T-helper 1 cell (primary cell): ENCODE data around the gene MAP4K4.

ENCODE experiments used
- DNase-seq, 5 donors: peaks; one replicate each; pipeline ENCODE4 v3.0.0-alpha.2; 2012 to 2020

MAP4K4 gene

DNA sequence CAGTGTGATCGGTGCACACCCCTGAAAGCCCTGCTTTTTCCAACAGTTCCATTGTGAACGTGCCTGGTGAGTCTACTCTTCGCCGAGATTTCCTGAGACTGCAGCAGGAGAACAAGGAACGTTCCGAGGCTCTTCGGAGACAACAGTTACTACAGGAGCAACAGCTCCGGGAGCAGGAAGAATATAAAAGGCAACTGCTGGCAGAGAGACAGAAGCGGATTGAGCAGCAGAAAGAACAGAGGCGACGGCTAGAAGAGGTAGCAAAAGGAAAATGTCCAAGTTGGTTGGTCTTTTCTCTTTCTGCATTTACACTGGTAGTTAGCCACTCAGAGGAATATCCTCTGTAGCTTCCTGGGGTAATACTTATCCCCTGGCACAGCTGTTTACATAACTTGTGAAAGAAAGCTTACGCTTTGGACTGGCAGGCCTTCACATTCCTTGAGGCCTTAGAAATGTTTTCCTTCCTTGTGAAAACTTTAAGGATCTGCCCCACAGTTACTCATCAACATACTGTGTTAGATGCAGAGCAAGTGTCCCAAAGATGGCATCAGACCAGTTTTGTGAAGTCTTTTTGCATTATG lies 146.6 kb downstream of the MAP4K4 start:
- DNase-seq: no peak

GRCh38 chr2:101846973-101847372 lies 149.5 kb downstream of the MAP4K4 start:
- no peak for DNase-seq

GRCh38 chr2:101847661-101848339 lies 150.3 kb downstream of the MAP4K4 start:
- DNase-seq: no peak

- DNase-seq: no peak
These were observed 151.4 kb downstream of the MAP4K4 start for GRCh38 chr2:101848769-101849410.

DNA sequence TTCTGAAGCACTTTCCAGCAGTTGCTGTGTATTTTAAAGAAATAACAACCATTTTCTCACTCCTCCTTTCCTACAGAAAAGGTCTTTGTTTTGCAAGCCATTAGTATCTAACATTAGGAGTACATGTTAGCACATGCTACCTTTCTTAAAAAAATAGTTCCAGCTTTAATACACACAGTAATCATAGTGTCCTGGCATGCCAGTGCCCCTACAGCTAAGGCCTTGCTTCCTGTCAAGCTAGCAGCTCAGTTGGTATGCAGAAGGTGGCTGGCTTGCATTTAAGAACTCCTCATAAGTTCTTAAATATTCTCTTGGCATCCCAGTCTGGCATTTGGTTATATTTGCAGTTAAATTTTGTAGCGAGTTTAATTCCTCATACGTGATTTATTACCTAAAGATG lies 152.9 kb downstream of the MAP4K4 start:
- no peak for DNase-seq

DNA sequence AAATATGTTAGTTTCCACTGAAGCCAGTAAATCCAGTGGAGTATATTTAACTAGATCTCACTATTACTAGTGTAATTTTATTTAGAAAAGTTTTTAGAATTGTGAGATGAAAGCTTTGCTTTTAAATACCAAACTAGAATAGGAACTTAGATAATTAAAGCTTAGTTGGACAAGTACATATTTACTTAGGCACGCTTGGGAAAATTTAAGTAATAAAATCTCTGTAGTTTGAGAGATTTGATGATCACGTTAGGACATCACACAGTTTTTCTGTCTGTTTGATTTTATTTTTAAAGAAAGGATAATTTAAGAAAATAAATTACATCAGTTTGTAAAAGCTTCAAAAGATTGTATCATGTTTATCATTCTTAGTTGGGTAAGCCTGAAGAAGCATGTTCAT lies 153.5 kb downstream of the MAP4K4 start:
- DNase-seq: no peak

GRCh38 chr2:101852824-101853223 lies 155.3 kb downstream of the MAP4K4 start:
- no peak for DNase-seq

GRCh38 chr2:101854877-101855276 lies 157.4 kb downstream of the MAP4K4 start:
- DNase-seq: no peak

- DNase-seq: no peak
These were observed 158.3 kb downstream of the MAP4K4 start for GRCh38 chr2:101855776-101856175.

DNA sequence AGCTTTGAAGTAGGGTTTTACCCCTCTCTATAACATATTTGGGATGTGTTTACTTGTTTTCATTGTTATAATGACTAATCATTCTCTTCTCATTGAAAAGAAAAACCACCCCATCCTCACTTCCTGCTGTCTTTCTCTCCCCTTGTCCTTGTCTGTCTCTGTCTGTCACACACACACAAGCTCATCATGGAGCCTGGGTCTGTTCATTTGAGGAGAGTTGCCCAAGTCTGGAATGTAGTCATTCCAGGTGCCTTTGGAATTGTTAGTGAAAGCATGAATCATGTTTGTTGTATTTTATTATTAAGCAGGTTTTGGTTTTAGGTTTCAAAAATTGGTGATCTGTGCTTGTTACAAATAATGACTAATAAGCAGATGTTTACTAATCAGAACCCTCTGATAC lies 160.7 kb downstream of the MAP4K4 start:
- DNase-seq: no peak

DNA sequence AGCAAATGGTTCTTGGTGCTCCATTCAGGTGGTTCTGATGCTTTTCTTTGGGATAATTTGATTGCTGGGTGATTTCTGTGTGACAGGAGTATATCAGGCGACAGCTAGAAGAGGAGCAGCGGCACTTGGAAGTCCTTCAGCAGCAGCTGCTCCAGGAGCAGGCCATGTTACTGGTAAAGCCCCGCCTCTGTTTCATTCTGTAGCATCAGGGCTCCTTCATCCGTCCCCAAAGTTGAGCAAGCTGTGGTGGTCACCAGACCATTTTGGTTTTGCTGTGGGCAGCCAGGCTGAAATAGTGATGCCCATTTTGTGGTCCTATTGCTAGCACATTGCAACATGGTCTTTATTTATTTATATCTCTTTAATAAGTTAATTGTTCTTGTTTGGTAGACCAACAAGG lies 161.4 kb downstream of the MAP4K4 start:
- DNase-seq: no peak

GRCh38 chr2:101859604-101860003 lies 162.1 kb downstream of the MAP4K4 start:
- no peak for DNase-seq

- no peak for DNase-seq
These were observed 162.7 kb downstream of the MAP4K4 start for GRCh38 chr2:101860157-101860556.

GRCh38 chr2:101860782-101861181 lies 163.3 kb downstream of the MAP4K4 start:
- no peak for DNase-seq

DNA sequence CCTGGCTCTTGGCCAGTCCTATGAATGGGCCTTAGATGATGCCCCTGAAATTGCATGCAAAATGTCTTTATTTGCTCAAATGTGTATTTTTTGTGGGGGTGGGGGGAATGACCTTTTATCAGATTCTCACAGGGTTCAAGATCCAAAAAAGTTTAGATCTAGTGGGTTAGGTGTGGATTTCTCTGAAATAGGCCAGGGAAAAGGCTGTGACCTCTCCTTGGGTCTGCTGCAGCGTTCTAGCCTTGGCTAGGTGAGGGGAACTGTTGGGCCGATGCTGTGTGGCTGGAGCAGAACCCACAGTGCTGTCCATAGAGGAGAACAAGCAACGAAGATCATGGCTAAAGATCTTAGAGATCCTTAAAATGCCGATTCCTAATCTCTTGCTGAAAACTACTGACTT lies 163.9 kb downstream of the MAP4K4 start:
- no peak for DNase-seq

DNA sequence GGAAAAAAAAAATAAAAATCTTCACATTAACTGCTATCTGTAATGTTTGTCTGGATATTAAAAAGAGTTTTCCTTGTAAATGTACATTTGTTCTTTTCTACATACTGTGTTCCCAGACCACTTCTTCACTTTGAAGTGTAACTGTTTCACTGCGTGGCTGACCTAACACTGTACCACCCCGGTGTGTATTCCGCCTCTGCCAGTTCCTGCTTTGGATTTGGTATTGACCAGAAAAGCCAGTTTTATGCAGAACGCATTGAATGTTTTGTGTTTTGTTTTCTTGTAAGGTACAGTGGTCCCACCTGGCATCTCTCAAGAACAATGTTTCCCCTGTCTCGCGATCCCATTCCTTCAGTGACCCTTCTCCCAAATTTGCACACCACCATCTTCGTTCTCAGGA lies 166.0 kb downstream of the MAP4K4 start:
- DNase-seq: no peak

- DNase-seq: no peak
These were observed 166.9 kb downstream of the MAP4K4 start for GRCh38 chr2:101864426-101864825.

- no peak for DNase-seq
These were observed 171.0 kb downstream of the MAP4K4 start for GRCh38 chr2:101868525-101868924.

- no peak for DNase-seq
These were observed 172.0 kb downstream of the MAP4K4 start for GRCh38 chr2:101869527-101869926.

DNA sequence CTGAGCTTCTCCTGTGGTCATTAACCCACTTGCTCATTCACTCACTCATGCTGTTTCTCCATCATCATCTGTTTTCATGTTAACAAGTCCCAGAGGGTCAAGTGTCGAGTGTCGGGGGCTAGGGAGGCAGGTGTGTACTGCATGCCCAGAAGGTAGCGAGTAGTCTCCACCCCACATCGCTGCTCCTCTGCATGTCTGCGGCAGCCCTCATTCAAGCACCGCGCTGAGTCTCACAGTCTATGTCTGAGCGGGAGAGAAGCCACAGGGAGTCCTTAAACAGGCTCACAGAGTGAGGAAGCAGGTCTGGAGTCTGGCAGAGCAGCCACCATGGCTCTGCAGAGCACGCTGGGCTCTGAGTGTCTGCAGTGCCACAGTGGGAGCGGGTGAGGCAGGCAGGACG lies 172.9 kb downstream of the MAP4K4 start:
- DNase-seq: no peak

- DNase-seq: no peak
These were observed 174.0 kb downstream of the MAP4K4 start for GRCh38 chr2:101871480-101871879.

GRCh38 chr2:101872480-101872879 lies 175.0 kb downstream of the MAP4K4 start:
- no peak for DNase-seq

DNA sequence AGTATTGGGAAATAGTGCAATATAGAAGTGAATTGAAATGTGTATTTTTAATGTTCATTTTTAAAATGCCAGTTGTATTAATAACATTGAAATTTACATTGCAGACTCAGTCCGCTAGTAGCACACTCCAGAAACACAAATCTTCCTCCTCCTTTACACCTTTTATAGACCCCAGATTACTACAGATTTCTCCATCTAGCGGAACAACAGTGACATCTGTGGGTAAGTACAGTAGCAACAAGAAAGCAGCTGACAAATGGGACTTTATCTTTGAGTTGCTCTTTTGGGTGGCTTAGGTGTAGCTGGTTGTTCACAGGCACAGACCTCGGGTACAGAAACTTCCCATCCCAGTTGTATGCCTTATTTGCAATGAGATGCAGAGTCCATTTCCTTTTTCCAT lies 176.0 kb downstream of the MAP4K4 start:
- no peak for DNase-seq

DNA sequence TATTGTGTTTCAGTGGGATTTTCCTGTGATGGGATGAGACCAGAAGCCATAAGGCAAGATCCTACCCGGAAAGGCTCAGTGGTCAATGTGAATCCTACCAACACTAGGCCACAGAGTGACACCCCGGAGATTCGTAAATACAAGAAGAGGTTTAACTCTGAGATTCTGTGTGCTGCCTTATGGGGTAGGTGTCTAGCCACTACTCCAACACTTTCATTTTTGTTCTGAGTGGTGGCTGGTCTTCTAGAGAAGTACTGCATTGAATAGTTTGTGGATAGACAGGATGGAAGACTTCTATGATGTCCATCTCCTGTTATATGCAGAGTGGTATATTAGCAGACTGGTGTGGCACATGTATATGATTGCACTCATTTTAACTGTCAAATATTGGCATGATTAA lies 176.6 kb downstream of the MAP4K4 start:
- DNase-seq: peak in 1 of 5 donors; percentile 7
